ENCODE measurements around the gene ISOC2. TPM values are rescaled to one million over a fixed set of nuclear protein-coding genes. Genes with fewer than 3 reads are reported as not detected.

Gene ISOC2
- total and polyA plus RNA-seq, 3 experiments from 2014 or later, result 32.0 to 38.8 (median 33.7) TPM

DNA sequence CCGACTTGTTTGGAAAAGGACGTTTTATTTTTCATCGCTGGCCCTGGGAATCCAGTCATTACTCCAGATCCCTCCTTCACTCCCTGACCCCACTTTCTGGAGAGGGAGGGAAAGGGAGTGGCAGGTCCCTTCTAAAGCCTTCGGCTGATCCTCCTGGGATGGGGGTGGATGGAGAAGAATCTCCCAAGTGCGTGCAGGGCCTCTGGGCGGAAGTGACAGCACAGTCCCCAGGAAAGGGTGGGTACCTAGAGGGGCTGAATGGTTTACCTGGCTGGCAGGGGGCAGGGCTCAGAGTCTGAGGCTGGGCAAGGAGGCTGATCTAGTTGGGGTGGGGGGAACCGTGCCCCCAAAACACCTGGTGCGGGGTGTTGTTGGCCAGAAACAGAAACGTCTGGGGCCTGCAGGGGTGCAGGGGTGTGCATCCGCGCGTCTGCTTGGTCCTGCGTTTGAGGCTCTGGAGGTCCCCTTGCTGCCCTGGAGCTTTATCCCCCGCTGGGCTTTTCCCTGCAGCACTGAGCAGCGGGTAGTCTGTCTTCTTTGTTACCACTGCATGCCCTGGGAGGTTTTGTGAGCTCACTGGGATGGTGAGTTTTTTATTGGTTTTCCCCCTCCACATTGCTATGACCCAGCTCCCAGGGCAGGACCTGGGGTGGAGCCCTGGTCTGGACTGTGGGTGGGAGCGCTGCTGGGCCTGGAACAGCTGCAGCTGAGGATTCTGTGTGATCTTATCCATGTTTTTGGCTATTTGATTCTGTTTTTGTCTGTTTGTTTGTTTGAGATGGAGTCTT, 12.0 kb upstream of the ISOC2 start:
- H3K27ac Mint-ChIP-seq, result peak overlapping the region in 2 of 8 donors; percentile 24 to 30
- H3K27me3 Mint-ChIP-seq, result no peaks in the 10 kb centered on the region
- POLR2A ChIA-PET, result no interaction called here

DNA sequence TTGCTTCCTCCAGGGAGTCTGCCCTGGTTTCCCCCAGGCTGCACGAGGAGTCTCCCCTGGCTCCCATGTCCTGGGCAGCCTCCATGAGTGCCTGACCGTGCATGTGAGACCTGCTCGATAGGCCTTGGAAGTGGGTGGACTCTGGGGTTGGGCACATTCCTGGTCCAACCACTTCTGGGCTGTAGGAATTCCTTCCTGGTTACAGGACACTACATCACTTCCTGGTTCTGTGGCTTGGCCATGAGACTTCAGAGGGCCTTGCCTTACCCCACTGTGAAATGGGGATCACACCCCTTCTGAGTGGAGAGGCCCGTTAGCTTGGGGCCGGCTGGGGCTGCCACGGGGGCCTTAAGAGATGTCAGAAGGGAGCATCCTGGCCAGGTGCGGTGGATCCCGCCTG, 11.0 kb upstream of the ISOC2 start:
- no peak overlapping the region for H3K27ac ChIP-seq (ENCODE audit: low read depth, low read length)
- Mint-ChIP-seq H3K36me3 (peaks cover 0 to 5% (median 0%) of the 10 kb centered on the region in 3 donors), H3K9me3 (no peaks in the 10 kb centered on the region), H3K27me3 (no peaks in the 10 kb centered on the region), H3K27ac (no peak overlapping the region), H3K4me1 (peaks cover 5 to 17% (median 15%) of the 10 kb centered on the region in 3 donors), H3K4me3 (peak overlapping the region in 1 of 7 donors; percentile 51)
- H3K36me3 ChIP-seq (ENCODE audit: insufficient read depth, low read length), result no peaks in the 10 kb centered on the region
- no peak overlapping the region for H3K4me3 ChIP-seq (ENCODE audit: low read length)
- DNase-seq, result no peak
- POLR2A ChIA-PET, result no interaction called here
- H3K9me3 ChIP-seq (ENCODE audit: low read length), result no peaks in the 10 kb centered on the region
- no peaks in the 10 kb centered on the region for H3K27me3 ChIP-seq (ENCODE audit: insufficient read depth, low read length, poor library complexity, severe bottlenecking)
- CTCF ChIA-PET, result interaction anchor here (1.7 kb wide), 1 partner anchor 32 kb away, joined by 7 read pairs; no protein-coding TSS in a partner anchor
- H3K4me1 ChIP-seq (ENCODE audit: insufficient read depth, low read length), result peaks cover 16% of the 10 kb centered on the region

More for the DNA sequence above, 12.0 kb upstream of the ISOC2 start:
- CTCF ChIA-PET, result interaction anchor here (1.7 kb wide), 1 partner anchor 31 kb away, joined by 7 read pairs; no protein-coding TSS in a partner anchor
- H3K9me3 Mint-ChIP-seq, result no peaks in the 10 kb centered on the region
- no peak overlapping the region for H3K4me3 ChIP-seq (ENCODE audit: low read length)
- H3K27ac ChIP-seq (ENCODE audit: low read depth, low read length), result no peak overlapping the region
- H3K36me3 Mint-ChIP-seq, result peaks cover 0 to 7% (median 0%) of the 10 kb centered on the region in 3 donors
- no peaks in the 10 kb centered on the region for H3K36me3 ChIP-seq (ENCODE audit: insufficient read depth, low read length)
- no peaks in the 10 kb centered on the region for H3K27me3 ChIP-seq (ENCODE audit: insufficient read depth, low read length, poor library complexity, severe bottlenecking)
- H3K4me1 Mint-ChIP-seq, result peaks cover 10 to 23% (median 19%) of the 10 kb centered on the region in 3 donors
- H3K9me3 ChIP-seq (ENCODE audit: low read length), result no peaks in the 10 kb centered on the region
- no peak for DNase-seq
- H3K4me1 ChIP-seq (ENCODE audit: insufficient read depth, low read length), result peaks cover 17% of the 10 kb centered on the region
- peak overlapping the region in 1 of 7 donors; percentile 72 for H3K4me3 Mint-ChIP-seq

DNA sequence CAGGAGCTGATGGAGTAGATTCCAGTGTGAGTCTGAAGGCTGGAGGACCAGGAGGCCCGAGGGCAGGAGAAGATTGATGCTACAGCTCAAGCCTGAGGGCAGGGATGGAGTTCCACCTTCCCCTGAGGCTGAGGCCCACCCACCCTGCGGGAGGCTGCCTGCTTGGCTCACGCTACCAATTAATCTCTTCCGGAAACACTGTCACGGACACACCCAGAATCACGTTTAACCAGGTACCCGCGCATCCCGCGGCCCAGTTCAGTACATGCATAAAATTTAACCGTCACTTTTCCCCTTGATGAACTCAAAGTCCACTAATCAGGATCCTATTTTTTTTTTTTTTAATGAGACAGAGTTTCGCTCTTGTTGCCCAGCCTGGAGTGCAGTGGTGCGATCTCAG, 9.8 kb upstream of the ISOC2 start:
- peak overlapping the region in 1 of 7 donors; percentile 63 for H3K4me3 Mint-ChIP-seq
- POLR2A ChIA-PET, result no interaction called here

DNA sequence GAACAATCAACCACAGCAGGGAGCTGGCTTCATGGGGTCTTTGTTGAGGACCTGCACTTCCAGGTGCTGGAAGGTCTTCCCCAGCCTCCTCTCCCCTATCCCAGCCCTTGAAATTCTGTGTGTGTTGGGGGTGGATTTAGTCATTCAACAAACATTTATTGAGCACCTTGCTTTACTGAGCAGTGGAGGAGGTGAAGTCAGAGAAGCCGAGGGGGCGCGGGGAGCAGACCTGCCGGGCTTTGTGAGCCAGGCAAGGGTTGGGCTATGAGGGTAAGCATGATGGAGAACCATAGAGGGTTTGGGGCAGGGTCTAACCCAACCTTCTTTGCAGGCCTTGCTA, 6.6 kb upstream of the ISOC2 start:
- CTCF ChIA-PET, result interaction anchor here (0.6 to 3.9 kb wide), 32 partner anchors 9 to 350 kb away, joined by 3 to 56 read pairs (median 4); partner anchors contain the start of genes TMEM238, ZNF628, ZNF784 and ZNF865
- no peak for DNase-seq
- Histone ChIP-seq H3K4me1 (ENCODE audit: insufficient read depth, low read length) (peaks cover 8% of the 10 kb centered on the region), H3K9me3 (ENCODE audit: low read length) (no peaks in the 10 kb centered on the region), H3K27me3 (ENCODE audit: insufficient read depth, low read length, poor library complexity, severe bottlenecking) (no peaks in the 10 kb centered on the region), H3K4me3 (ENCODE audit: low read length) (no peak overlapping the region), H3K27ac (ENCODE audit: low read depth, low read length) (peak overlapping the region; percentile 47), H3K36me3 (ENCODE audit: insufficient read depth, low read length) (no peaks in the 10 kb centered on the region)
- Mint-ChIP-seq H3K4me3 (no peak overlapping the region), H3K9me3 (no peaks in the 10 kb centered on the region), H3K27ac (peak overlapping the region in 2 of 8 donors; percentile 22 to 47), H3K27me3 (peaks cover 0 to under 1% of the 10 kb centered on the region in 2 donors), H3K4me1 (peaks cover 2 to 4% (median 3%) of the 10 kb centered on the region in 3 donors), H3K36me3 (no peaks in the 10 kb centered on the region)
- POLR2A ChIA-PET, result no interaction called here

More for the DNA sequence above, 9.8 kb upstream of the ISOC2 start:
- no peak for DNase-seq
- H3K27ac ChIP-seq (ENCODE audit: low read depth, low read length), result no peak overlapping the region
- Mint-ChIP-seq H3K36me3 (peaks cover 0 to 1% (median 0%) of the 10 kb centered on the region in 3 donors), H3K27ac (peak overlapping the region in 1 of 8 donors; percentile 69), H3K9me3 (no peaks in the 10 kb centered on the region), H3K4me1 (peaks cover 2 to 10% (median 9%) of the 10 kb centered on the region in 3 donors), H3K27me3 (no peaks in the 10 kb centered on the region)
- no peaks in the 10 kb centered on the region for H3K36me3 ChIP-seq (ENCODE audit: insufficient read depth, low read length)
- H3K9me3 ChIP-seq (ENCODE audit: low read length), result no peaks in the 10 kb centered on the region
- H3K4me1 ChIP-seq (ENCODE audit: insufficient read depth, low read length), result peaks cover 13% of the 10 kb centered on the region
- H3K27me3 ChIP-seq (ENCODE audit: insufficient read depth, low read length, poor library complexity, severe bottlenecking), result no peaks in the 10 kb centered on the region
- no peak overlapping the region for H3K4me3 ChIP-seq (ENCODE audit: low read length)
- CTCF ChIA-PET, result interaction anchor here (1.3 kb wide), 1 partner anchor 33 kb away, joined by 5 read pairs; no protein-coding TSS in a partner anchor

DNA sequence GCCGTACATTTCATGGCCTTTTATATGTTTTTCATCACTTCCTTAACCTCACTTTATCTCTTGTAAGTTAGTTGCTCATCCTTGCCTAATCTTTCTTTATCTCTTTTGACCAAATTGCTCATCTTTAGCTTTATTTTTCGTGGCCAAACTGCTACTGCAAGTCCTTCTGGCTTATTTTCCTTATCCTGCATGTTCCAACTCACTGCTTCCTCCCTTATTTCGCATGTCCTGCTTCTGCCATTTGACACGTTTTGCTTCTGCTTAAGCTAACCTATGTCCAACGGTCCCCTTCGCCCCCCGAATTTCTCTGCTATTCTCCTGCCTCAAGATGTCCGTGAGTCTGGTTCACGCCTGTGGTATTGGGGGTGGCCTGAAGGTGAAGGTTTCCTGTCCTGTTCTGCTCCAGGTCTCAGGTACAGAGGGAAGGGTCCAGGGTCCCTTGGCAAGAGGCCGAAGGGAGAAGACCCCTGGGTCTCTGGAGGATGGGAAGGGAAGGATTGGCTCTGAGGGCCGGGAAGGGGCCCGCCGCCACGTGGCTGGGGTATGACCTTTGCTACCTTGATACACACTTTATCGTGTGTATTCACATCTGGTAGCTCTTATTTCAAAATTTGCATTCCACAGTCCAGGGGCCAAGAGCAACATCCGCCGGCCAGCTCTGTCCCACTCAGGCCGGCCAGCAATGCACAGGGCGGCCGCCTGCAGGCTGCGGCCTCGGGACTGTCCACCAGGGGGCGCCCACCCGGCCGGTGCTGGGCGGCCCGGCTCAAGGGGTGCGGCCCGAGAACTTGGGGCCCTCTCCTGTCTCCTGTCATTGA, 6.0 kb upstream of the ISOC2 start:
- Histone ChIP-seq H3K27me3 (ENCODE audit: insufficient read depth, low read length, poor library complexity, severe bottlenecking) (no peaks in the 10 kb centered on the region), H3K4me3 (ENCODE audit: low read length) (no peak overlapping the region), H3K36me3 (ENCODE audit: insufficient read depth, low read length) (no peaks in the 10 kb centered on the region), H3K27ac (ENCODE audit: low read depth, low read length) (peak overlapping the region; percentile 81), H3K9me3 (ENCODE audit: low read length) (no peaks in the 10 kb centered on the region), H3K4me1 (ENCODE audit: insufficient read depth, low read length) (peaks cover 8% of the 10 kb centered on the region)
- POLR2A ChIA-PET, result no interaction called here
- Mint-ChIP-seq H3K27ac (peak overlapping the region in 2 of 8 donors; percentile 22 to 47), H3K36me3 (no peaks in the 10 kb centered on the region), H3K27me3 (peaks cover 0 to 3% of the 10 kb centered on the region in 2 donors), H3K9me3 (no peaks in the 10 kb centered on the region), H3K4me3 (peak overlapping the region in 1 of 7 donors; percentile 54), H3K4me1 (peaks cover 6 to 7% (median 6%) of the 10 kb centered on the region in 3 donors)
- CTCF ChIA-PET, result interaction anchor here (0.6 to 3.9 kb wide), 35 partner anchors 9 to 350 kb away, joined by 3 to 56 read pairs (median 4); partner anchors contain the start of genes TMEM238, ZNF524, ZNF628 and ZNF784
- peak; percentile 53 to 73 (median 69) for DNase-seq

DNA sequence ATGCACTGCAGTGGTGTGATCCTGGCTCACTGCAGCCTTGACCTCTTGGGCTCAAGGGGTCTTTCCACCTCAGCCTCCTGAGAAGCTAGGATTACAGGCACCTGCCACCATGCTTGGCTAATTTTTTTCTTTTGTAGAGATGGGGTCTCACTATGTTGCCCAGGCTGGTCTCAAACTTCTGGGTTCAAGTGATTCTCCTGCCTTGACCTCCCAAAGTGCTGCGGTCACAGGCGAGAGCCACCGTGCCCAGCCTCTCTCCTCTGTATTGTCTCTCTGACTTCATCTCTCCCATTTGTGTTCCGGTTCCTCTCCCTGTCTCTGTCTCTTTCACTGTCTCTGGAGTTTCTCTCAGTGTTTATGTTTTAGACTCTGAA, 4.8 kb upstream of the ISOC2 start:
- H3K27ac Mint-ChIP-seq, result peak overlapping the region in 1 of 8 donors; percentile 5
- H3K27me3 Mint-ChIP-seq, result peaks cover 2 to 3% of the 10 kb centered on the region in 2 donors
- no peaks in the 10 kb centered on the region for H3K36me3 ChIP-seq (ENCODE audit: insufficient read depth, low read length)
- no peak for DNase-seq
- peak overlapping the region in 1 of 7 donors; percentile 41 for H3K4me3 Mint-ChIP-seq
- peaks cover 0 to 3% (median 0%) of the 10 kb centered on the region in 3 donors for H3K36me3 Mint-ChIP-seq
- peaks cover 13% of the 10 kb centered on the region for H3K4me1 ChIP-seq (ENCODE audit: insufficient read depth, low read length)
- no peak overlapping the region for H3K27ac ChIP-seq (ENCODE audit: low read depth, low read length)
- peaks cover 14 to 17% (median 16%) of the 10 kb centered on the region in 3 donors for H3K4me1 Mint-ChIP-seq
- CTCF ChIA-PET, result interaction anchor here (1.1 to 3.9 kb wide), 6 partner anchors 8 to 166 kb away, joined by 3 to 56 read pairs (median 13); partner anchors contain the start of genes ZNF628 and ZNF865
- no peaks in the 10 kb centered on the region for H3K9me3 ChIP-seq (ENCODE audit: low read length)
- H3K9me3 Mint-ChIP-seq, result no peaks in the 10 kb centered on the region
- POLR2A ChIA-PET, result no interaction called here
- no peak overlapping the region for H3K4me3 ChIP-seq (ENCODE audit: low read length)
- H3K27me3 ChIP-seq (ENCODE audit: insufficient read depth, low read length, poor library complexity, severe bottlenecking), result no peaks in the 10 kb centered on the region

DNA sequence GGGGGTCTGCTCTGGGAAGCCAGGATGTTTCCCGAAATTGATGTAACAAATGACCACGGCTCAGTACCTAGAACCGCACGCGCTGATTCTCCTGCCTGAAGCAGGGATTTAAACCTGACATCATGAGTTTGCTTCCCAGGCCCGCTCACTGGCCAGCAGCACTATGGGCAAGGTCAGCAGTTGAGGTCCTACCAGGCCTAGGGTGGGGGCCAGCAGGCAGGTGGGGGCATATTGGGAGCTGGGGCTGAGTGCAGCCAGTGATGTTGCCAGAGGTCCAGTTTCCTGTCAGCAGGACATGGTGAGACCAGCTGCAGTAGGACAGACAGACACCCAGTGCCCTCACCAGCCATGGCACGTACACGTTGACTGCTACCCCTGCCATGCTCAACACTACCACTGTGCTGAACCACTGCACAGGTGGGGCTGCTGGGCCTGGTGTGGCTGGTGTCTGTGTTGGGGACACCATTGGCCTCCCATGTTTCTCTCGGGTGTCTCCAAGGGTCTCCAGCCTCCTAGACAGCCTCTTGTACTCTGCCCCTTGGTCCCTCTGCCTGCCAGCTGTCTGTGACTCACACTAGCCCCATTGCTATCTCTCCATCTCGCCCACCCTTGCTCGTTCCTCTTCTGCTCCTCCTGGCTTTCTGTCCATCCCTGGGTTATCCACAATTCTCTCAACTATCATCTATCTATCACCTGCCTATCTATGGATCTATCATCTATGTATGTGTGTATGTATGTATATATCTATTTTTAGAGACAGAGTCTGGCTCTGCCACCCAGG, 4.2 kb upstream of the ISOC2 start:
- no peak overlapping the region for H3K27ac ChIP-seq (ENCODE audit: low read depth, low read length)
- H3K27me3 Mint-ChIP-seq, result peaks cover 2 to 3% of the 10 kb centered on the region in 2 donors
- no peak overlapping the region for H3K4me3 ChIP-seq (ENCODE audit: low read length)
- CTCF ChIA-PET, result interaction anchor here (1.1 to 3.9 kb wide), 4 partner anchors 11 to 167 kb away, joined by 3 to 56 read pairs (median 22); partner anchors contain the start of genes ZNF628 and ZNF865
- peaks cover 18 to 21% (median 20%) of the 10 kb centered on the region in 3 donors for H3K4me1 Mint-ChIP-seq
- no peak overlapping the region for H3K27ac Mint-ChIP-seq
- H3K9me3 ChIP-seq (ENCODE audit: low read length), result no peaks in the 10 kb centered on the region
- H3K4me3 Mint-ChIP-seq, result peak overlapping the region in 1 of 7 donors; percentile 2
- no peaks in the 10 kb centered on the region for H3K27me3 ChIP-seq (ENCODE audit: insufficient read depth, low read length, poor library complexity, severe bottlenecking)
- H3K4me1 ChIP-seq (ENCODE audit: insufficient read depth, low read length), result peaks cover 13% of the 10 kb centered on the region
- H3K36me3 Mint-ChIP-seq, result peaks cover 0 to 3% (median 0%) of the 10 kb centered on the region in 3 donors
- no peak for DNase-seq
- H3K9me3 Mint-ChIP-seq, result no peaks in the 10 kb centered on the region
- H3K36me3 ChIP-seq (ENCODE audit: insufficient read depth, low read length), result no peaks in the 10 kb centered on the region
- POLR2A ChIA-PET, result no interaction called here
